Retinal pigment epithelial cell (primary cell): ENCODE measurements around the gene MAML3.

Source experiments
- DNase-seq: peaks from one replicate; pipeline ENCODE4 v3.0.0-alpha.2; 2010; ENCODE audit warnings: low read depth
- H3K4me3 ChIP-seq: 2 replicates; pipeline ENCODE4 v1.5.1; 2011; ENCODE audit warnings: mild to moderate bottlenecking, low read length, control low read depth, moderate library complexity
- TF ChIP-seq, protein P1 (sequence below): conservative IDR thresholded peaks from 2 replicates; pipeline ENCODE4 v1.5.1; 2011; ENCODE audit warnings: low read depth, low read length, control low read depth, inconsistent platforms

Gene MAML3

GRCh38 chr4:139826426-139826825 lies 327.6 kb downstream of the MAML3 start:
- no peak for DNase-seq
- no peak overlapping the region for H3K4me3 ChIP-seq
- TF ChIP-seq, protein P1, sequence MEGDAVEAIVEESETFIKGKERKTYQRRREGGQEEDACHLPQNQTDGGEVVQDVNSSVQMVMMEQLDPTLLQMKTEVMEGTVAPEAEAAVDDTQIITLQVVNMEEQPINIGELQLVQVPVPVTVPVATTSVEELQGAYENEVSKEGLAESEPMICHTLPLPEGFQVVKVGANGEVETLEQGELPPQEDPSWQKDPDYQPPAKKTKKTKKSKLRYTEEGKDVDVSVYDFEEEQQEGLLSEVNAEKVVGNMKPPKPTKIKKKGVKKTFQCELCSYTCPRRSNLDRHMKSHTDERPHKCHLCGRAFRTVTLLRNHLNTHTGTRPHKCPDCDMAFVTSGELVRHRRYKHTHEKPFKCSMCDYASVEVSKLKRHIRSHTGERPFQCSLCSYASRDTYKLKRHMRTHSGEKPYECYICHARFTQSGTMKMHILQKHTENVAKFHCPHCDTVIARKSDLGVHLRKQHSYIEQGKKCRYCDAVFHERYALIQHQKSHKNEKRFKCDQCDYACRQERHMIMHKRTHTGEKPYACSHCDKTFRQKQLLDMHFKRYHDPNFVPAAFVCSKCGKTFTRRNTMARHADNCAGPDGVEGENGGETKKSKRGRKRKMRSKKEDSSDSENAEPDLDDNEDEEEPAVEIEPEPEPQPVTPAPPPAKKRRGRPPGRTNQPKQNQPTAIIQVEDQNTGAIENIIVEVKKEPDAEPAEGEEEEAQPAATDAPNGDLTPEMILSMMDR: no peak

- H3K4me3 ChIP-seq: no peak overlapping the region
- DNase-seq: no peak
- TF ChIP-seq, protein P1: no peak
Observed at GRCh38 chr4:139825523-139826014, 328.4 kb downstream of the MAML3 start.

- no peak for DNase-seq
- TF ChIP-seq, protein P1: no peak
- H3K4me3 ChIP-seq: no peak overlapping the region
Observed at GRCh38 chr4:139824882-139825522, 329.0 kb downstream of the MAML3 start.

- no peak for DNase-seq
- TF ChIP-seq, protein P1: no peak
- H3K4me3 ChIP-seq: no peak overlapping the region
Observed at GRCh38 chr4:139823746-139824145, 330.2 kb downstream of the MAML3 start.

GRCh38 chr4:139823345-139823744 lies 330.6 kb downstream of the MAML3 start:
- TF ChIP-seq, protein P1: no peak
- DNase-seq: no peak
- no peak overlapping the region for H3K4me3 ChIP-seq

- DNase-seq: no peak
- H3K4me3 ChIP-seq: no peak overlapping the region
- TF ChIP-seq, protein P1: no peak
Observed at GRCh38 chr4:139822391-139822790, 331.6 kb downstream of the MAML3 start.

DNA sequence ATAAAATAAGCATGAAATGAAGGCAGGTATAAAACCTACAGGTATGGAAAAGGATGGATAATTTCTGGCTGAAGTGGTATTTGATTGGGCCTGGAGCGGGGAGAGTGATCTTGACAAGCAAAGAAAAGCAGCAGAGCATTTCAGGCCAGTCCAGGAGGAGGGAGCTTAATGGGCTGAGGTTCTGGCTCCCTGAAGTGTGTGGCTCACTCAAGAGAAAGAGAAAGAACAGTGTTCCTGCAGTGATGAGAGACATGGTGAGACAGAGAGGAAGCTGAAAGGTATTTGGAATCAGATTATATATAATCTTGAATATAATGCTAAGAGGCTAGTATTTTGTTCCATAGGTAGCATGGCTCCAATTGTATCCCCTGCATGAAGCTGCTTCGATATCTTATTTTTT lies 334.9 kb downstream of the MAML3 start:
- H3K4me3 ChIP-seq: no peak overlapping the region
- TF ChIP-seq, protein P1: no peak
- DNase-seq: no peak
